GM19035 (cell line): ENCODE data around the gene DCP1A.
"Not testable (repeated sequence)": the region's sequence is repeated elsewhere in the genome, so short reads cannot be mapped to it uniquely, and the experiment has no call there.

Experiments used
- ATAC-seq: cut with Tn5 transposase; IDR thresholded peaks from one replicate; pipeline ENCODE4 v1.9.1; 2021; ENCODE audit not compliant: unreplicated experiment

The DCP1A gene

GRCh38 chr3:53347261-53348064 is at the start of gene DCP1A:
Gene DCP1A, minus strand, starts transcription at chr3:53347543. Its CDS starts 26 bp downstream, at chr3:53347517.
- peak; percentile 97 for ATAC-seq

- no peak for ATAC-seq
These were observed 37.4 kb upstream of the DCP1A start for GRCh38 chr3:53384465-53385423.

- no peak for ATAC-seq
These were observed 34.8 kb upstream of the DCP1A start for GRCh38 chr3:53382106-53382505.

- ATAC-seq = no peak
These were observed 33.0 kb upstream of the DCP1A start for GRCh38 chr3:53380306-53380705.

- no peak for ATAC-seq
These were observed 32.6 kb upstream of the DCP1A start for GRCh38 chr3:53379898-53380297.

- ATAC-seq = no peak
These were observed 30.5 kb upstream of the DCP1A start for GRCh38 chr3:53377794-53378193.

- no peak for ATAC-seq
These were observed 29.3 kb upstream of the DCP1A start for GRCh38 chr3:53376679-53377078.

GRCh38 chr3:53375019-53375418 is 27.7 kb upstream of the DCP1A start:
- ATAC-seq = no peak

- ATAC-seq = not testable (repeated sequence)
These were observed 23.4 kb upstream of the DCP1A start for GRCh38 chr3:53370719-53371118.

GRCh38 chr3:53361852-53362251 is 14.5 kb upstream of the DCP1A start:
- no peak for ATAC-seq

- ATAC-seq = no peak
These were observed 10.1 kb upstream of the DCP1A start for GRCh38 chr3:53357458-53357857.

- no peak for ATAC-seq
These were observed 7.7 kb upstream of the DCP1A start for GRCh38 chr3:53354945-53355498.

- no peak for ATAC-seq
These were observed 5.9 kb upstream of the DCP1A start for GRCh38 chr3:53353202-53353601.

GRCh38 chr3:53350652-53351051 is 3.3 kb upstream of the DCP1A start:
- ATAC-seq = no peak

- ATAC-seq = not testable (repeated sequence)
These were observed 775 bp upstream of the DCP1A start for GRCh38 chr3:53348118-53348517.

GRCh38 chr3:53346922-53347260 is 452 bp downstream of the DCP1A start:
- no peak for ATAC-seq

GRCh38 chr3:53346514-53346913 is 829 bp downstream of the DCP1A start:
- no peak for ATAC-seq

- no peak for ATAC-seq
These were observed 5.0 kb downstream of the DCP1A start for GRCh38 chr3:53342353-53342752.

GRCh38 chr3:53337167-53337940 is 10.0 kb downstream of the DCP1A start:
- ATAC-seq = no peak

- ATAC-seq = no peak
These were observed 12.6 kb downstream of the DCP1A start for GRCh38 chr3:53334742-53335141.

GRCh38 chr3:53331871-53332270 is 15.5 kb downstream of the DCP1A start:
- no peak for ATAC-seq
